Breast epithelium (tissue), 4 donors: ENCODE results near the gene GALNT9. TPM values are rescaled to one million over a fixed set of nuclear protein-coding genes. Genes with fewer than 3 reads are reported as not detected.

ENCODE experiments used
- DNase-seq, 2 donors: peaks; one replicate each; pipeline ENCODE4 v3.0.0-alpha.2; 2019; ENCODE audit warnings: low spot score in 2 of 2
- H3K27ac ChIP-seq, 2 donors: fragments of 200-600 bp; sonication (generic) in 1 of 2; one replicate each; pipeline ENCODE4 v1.5.1; 2016 to 2019; ENCODE audit warnings: mild to moderate bottlenecking in 1 of 2
- H3K27me3 ChIP-seq, 2 donors: fragments of 200-600 bp; sonication (generic) in 1 of 2; one replicate each; pipeline versions ENCODE4 v1.5.1 to v1.6.0; 2017 to 2019; ENCODE audit warnings: control low read depth in 1 of 2, mild to moderate bottlenecking in 1 of 2
- H3K36me3 ChIP-seq: fragments of 200-600 bp; one replicate; pipeline ENCODE4 v1.5.1; 2019
- H3K4me1 ChIP-seq, 2 donors: fragments of 200-600 bp; sonication (generic); one replicate each; pipeline ENCODE4 v1.5.1; 2016 to 2019; ENCODE audit warnings: control low read depth in 1 of 2
- H3K4me3 ChIP-seq, 3 donors: fragments of 200-600 bp; sonication (generic); 1 replicate in 2 of 3; 2 replicates in 1 of 3; pipeline ENCODE4 v1.5.1; 2016 to 2019; ENCODE audit warnings: mild to moderate bottlenecking in 3 of 3, moderate library complexity in 2 of 3
- H3K9me3 ChIP-seq, 2 donors: fragments of 200-600 bp; sonication (generic) in 1 of 2; one replicate each; pipeline ENCODE4 v1.5.1; 2016 to 2019; ENCODE audit warnings: control low read depth in 1 of 2
- CTCF ChIP-seq, 3 donors: fragments of 450-650 bp; IDR thresholded peaks; one replicate each; pipeline ENCODE4 v1.5.1; 2016 to 2017; ENCODE audit warnings: antibody characterized with exemption in 3 of 3, mild to moderate bottlenecking in 3 of 3, moderate library complexity in 3 of 3
- POLR2A ChIP-seq: fragments of 450-650 bp; IDR thresholded peaks from one replicate; pipeline ENCODE4 v1.6.1; 2016; ENCODE audit warnings: antibody characterized with exemption, mild to moderate bottlenecking, moderate library complexity
- POLR2AphosphoS5 ChIP-seq, 3 donors: sonication (generic); formaldehyde crosslinking; IDR thresholded peaks; one replicate each; pipeline ENCODE4 v1.6.1; 2017; ENCODE audit warnings: antibody characterized with exemption in 3 of 3
- intact Hi-C: fragments of 100-400 bp; cut with DNase I; formaldehyde crosslinking; loops from one replicate; pipeline ENCODE4 v1.15.1; 2023; ENCODE audit warnings: low total_unique reads
- total RNA-seq, 3 donors: library from RNA; depleted of rRNA; stranded (reverse); fragments of >200 nt; gene quantifications; one replicate each; pipeline ENCODE4 v1.1.0, GENCODE V29; 2016

The GALNT9 gene
- total RNA-seq, 3 donors from 2014 or later: 2.9 TPM; not detected in 2

- Histone ChIP-seq H3K27ac (no peak overlapping the region), H3K4me1 (no peaks in the 10 kb centered on the region), H3K9me3 (no peaks in the 10 kb centered on the region), H3K27me3 (peaks cover 0 to 71% of the 10 kb centered on the region in 2 donors), H3K36me3 (no peaks in the 10 kb centered on the region), H3K4me3 (no peak overlapping the region)
- no peak for DNase-seq
- intact Hi-C loops: no loop called here
- TF ChIP-seq POLR2A: no peak
- no peak for TF ChIP-seq CTCF (IDR thresholded peaks at IDR 0.05)
- TF ChIP-seq POLR2AphosphoS5 (IDR thresholded peaks at IDR 0.05): no peak
Measured at GRCh38 chr12:132292328-132293319, 36.8 kb downstream of the GALNT9 start.

- peaks cover 0 to 80% of the 10 kb centered on the region in 2 donors for H3K27me3 ChIP-seq
- no peaks in the 10 kb centered on the region for H3K36me3 ChIP-seq
- H3K4me3 ChIP-seq: no peak overlapping the region
- H3K9me3 ChIP-seq: no peaks in the 10 kb centered on the region
- TF ChIP-seq POLR2AphosphoS5 (IDR thresholded peaks at IDR 0.05) (no peak), CTCF (IDR thresholded peaks at IDR 0.05) (no peak), POLR2A (no peak)
- DNase-seq: no peak
- no peak overlapping the region for H3K27ac ChIP-seq
- intact Hi-C loops: no loop called here
- no peaks in the 10 kb centered on the region for H3K4me1 ChIP-seq
Measured at GRCh38 chr12:132291402-132292175, 37.8 kb downstream of the GALNT9 start.

GRCh38 chr12:132290203-132290540 lies 39.2 kb downstream of the GALNT9 start:
- DNase-seq: no peak
- intact Hi-C loops: no loop called here

GRCh38 chr12:132289356-132290202 lies 39.8 kb downstream of the GALNT9 start:
- H3K9me3 ChIP-seq: no peaks in the 10 kb centered on the region
- DNase-seq: no peak
- H3K36me3 ChIP-seq: no peaks in the 10 kb centered on the region
- H3K27ac ChIP-seq: no peak overlapping the region
- H3K4me1 ChIP-seq: peaks cover 0 to 8% of the 10 kb centered on the region in 2 donors
- no peak overlapping the region for H3K4me3 ChIP-seq
- peaks cover 0 to 80% of the 10 kb centered on the region in 2 donors for H3K27me3 ChIP-seq
- TF ChIP-seq POLR2A: no peak
- TF ChIP-seq POLR2AphosphoS5 (IDR thresholded peaks at IDR 0.05): no peak
- TF ChIP-seq CTCF (IDR thresholded peaks at IDR 0.05): no peak
- intact Hi-C loops: no loop called here

More at GRCh38 chr12:132290203-132290540, 39.2 kb downstream of the GALNT9 start:
- no peaks in the 10 kb centered on the region for H3K9me3 ChIP-seq
- H3K4me3 ChIP-seq: no peak overlapping the region
- peaks cover 0 to 8% of the 10 kb centered on the region in 2 donors for H3K4me1 ChIP-seq
- TF ChIP-seq POLR2AphosphoS5 (IDR thresholded peaks at IDR 0.05) (no peak), POLR2A (no peak), CTCF (IDR thresholded peaks at IDR 0.05) (no peak)
- peaks cover 0 to 80% of the 10 kb centered on the region in 2 donors for H3K27me3 ChIP-seq
- H3K36me3 ChIP-seq: no peaks in the 10 kb centered on the region
- H3K27ac ChIP-seq: no peak overlapping the region
